ENCODE measurements around the gene TMEM150A. TPM values are rescaled to one million over a fixed set of nuclear protein-coding genes. Genes with fewer than 3 reads are reported as not detected.
"Not testable (repeated sequence)": the region's sequence is repeated elsewhere in the genome, so short reads cannot be mapped to it uniquely, and the experiment has no call there.

TMEM150A gene
- total RNA-seq, 6 experiments from 2014 or later = 20.0 to 26.7 (median 21.9) TPM

DNA sequence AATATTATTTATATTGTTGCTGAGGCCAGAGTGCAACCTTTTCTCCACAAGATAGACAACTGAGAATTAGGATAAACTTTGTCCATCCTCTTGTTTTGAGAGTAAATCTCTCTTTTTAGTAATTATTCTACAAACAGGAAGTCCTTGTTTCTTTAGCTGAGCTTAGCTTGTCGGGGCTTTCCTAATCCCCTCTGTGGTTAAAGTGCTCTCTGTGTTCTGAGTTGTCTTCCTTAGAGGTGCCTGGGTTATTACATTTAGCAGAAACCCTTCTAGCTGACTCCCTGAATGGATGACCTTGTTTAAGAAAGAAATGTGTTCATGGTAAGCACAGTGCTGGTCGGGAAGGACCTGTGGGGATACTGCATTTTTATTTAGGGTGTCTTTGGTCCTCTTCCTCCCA, 26.2 kb upstream of the TMEM150A start:
- DNase-seq = no peak
- intact Hi-C loops (cut with DNase I) = no loop called here
- WGBS (ENCODE audit: insufficient coverage, low coverage, low lambda C conversion rate, missing lambda C conversion rate) = 64% methylated on average over 1 of the region's 2 CpGs
- H3K36me3 ChIP-seq = peaks cover 0 to 98% (median 42%) of the 10 kb centered on the region in 4 donors
- no peaks in the 10 kb centered on the region for H3K27me3 ChIP-seq
- no peak overlapping the region for H3K27ac ChIP-seq
- TF ChIP-seq, protein P1, sequence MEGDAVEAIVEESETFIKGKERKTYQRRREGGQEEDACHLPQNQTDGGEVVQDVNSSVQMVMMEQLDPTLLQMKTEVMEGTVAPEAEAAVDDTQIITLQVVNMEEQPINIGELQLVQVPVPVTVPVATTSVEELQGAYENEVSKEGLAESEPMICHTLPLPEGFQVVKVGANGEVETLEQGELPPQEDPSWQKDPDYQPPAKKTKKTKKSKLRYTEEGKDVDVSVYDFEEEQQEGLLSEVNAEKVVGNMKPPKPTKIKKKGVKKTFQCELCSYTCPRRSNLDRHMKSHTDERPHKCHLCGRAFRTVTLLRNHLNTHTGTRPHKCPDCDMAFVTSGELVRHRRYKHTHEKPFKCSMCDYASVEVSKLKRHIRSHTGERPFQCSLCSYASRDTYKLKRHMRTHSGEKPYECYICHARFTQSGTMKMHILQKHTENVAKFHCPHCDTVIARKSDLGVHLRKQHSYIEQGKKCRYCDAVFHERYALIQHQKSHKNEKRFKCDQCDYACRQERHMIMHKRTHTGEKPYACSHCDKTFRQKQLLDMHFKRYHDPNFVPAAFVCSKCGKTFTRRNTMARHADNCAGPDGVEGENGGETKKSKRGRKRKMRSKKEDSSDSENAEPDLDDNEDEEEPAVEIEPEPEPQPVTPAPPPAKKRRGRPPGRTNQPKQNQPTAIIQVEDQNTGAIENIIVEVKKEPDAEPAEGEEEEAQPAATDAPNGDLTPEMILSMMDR (IDR thresholded peaks at IDR 0.05) = no peak
- TF ChIP-seq POLR2A (IDR thresholded peaks at IDR 0.05) = no peak
- H3K4me1 ChIP-seq = no peaks in the 10 kb centered on the region
- no peak overlapping the region for H3K4me3 ChIP-seq
- no peaks in the 10 kb centered on the region for H3K9me3 ChIP-seq
- ATAC-seq = no peak

DNA sequence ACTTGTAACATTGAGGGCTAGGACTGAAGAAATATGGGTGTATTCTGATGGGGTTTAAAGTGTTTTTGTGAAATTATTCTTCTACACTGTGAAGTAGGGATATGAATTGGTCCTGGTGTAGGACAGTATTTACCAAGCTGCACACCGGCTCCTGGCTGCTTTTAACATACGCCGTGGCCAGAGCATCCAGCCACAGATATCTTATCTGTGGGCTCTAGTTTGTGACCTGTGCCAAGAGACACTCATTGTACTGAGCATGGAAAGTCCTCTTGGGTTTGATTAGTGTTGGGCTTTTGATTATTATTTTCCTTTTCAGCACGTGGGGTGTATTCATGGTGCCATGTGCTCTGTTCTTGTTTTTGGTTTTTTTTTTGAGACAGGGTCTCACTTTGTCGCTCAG, 21.5 kb upstream of the TMEM150A start:
- Histone ChIP-seq H3K4me1 (no peaks in the 10 kb centered on the region), H3K27ac (no peak overlapping the region), H3K36me3 (peaks cover 0 to 98% (median 49%) of the 10 kb centered on the region in 4 donors), H3K27me3 (no peaks in the 10 kb centered on the region), H3K9me3 (no peaks in the 10 kb centered on the region), H3K4me3 (no peak overlapping the region)
- no peak for ATAC-seq
- no peak for DNase-seq
- TF ChIP-seq POLR2A (IDR thresholded peaks at IDR 0.05) = no peak
- TF ChIP-seq, protein P1 (IDR thresholded peaks at IDR 0.05) = no peak
- 84% methylated on average over 4 of the region's 5 CpGs for WGBS (ENCODE audit: insufficient coverage, low coverage, low lambda C conversion rate, missing lambda C conversion rate)
- intact Hi-C loops (cut with DNase I) = no loop called here

DNA sequence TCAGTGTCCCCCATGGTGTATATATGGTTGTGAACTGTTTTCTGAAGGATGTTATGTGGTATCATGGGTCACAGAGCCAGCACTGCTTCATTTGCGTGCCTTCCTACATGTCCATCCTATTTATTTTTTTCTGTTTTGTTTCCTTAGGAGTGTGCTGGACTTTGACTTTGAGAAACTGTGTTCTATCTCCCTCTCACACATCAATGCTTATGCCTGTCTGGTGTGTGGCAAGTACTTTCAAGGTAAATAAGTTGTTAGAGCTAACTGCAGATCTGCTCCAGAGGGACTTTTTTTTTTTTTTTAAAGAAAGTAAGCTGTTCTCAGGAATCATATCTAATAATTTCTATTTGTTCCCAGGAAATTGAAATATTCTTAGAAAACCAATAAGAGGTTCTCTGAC, 18.8 kb upstream of the TMEM150A start:
- no peak overlapping the region for H3K4me3 ChIP-seq
- no peak overlapping the region for H3K27ac ChIP-seq
- ATAC-seq = no peak
- H3K9me3 ChIP-seq = no peaks in the 10 kb centered on the region
- H3K36me3 ChIP-seq = peaks cover 0 to 73% (median 38%) of the 10 kb centered on the region in 4 donors
- DNase-seq = no peak
- intact Hi-C loops (cut with DNase I) = no loop called here
- WGBS (ENCODE audit: insufficient coverage, low coverage, low lambda C conversion rate, missing lambda C conversion rate) = 86% methylated on average over 1 of the region's 1 CpG
- TF ChIP-seq POLR2A (IDR thresholded peaks at IDR 0.05) = no peak
- TF ChIP-seq, protein P1 (IDR thresholded peaks at IDR 0.05) = no peak
- H3K27me3 ChIP-seq = no peaks in the 10 kb centered on the region
- peaks cover 0 to 12% (median 5%) of the 10 kb centered on the region in 4 donors for H3K4me1 ChIP-seq

DNA sequence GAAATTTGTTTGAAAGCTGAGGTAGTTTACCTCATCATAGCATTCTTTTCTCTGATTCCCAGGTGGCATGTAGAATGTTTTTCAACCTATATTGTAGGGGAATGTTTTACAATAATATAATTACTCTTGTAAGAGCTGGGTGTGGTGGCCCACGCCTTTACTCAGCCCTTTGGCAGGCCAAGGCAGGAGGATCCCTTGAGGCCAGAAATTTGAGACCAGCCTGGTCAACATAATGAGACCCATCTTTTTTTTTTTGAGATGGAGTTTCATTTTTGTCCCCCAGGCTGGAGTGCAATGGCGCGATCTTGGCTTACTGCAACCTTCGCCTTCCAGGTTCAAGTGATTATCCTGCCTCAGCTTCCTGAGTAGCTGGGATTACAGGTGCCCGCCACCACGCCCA, 17.1 kb upstream of the TMEM150A start:
- no peaks in the 10 kb centered on the region for H3K9me3 ChIP-seq
- no peak overlapping the region for H3K27ac ChIP-seq
- H3K27me3 ChIP-seq = no peaks in the 10 kb centered on the region
- no peak for TF ChIP-seq POLR2A (IDR thresholded peaks at IDR 0.05)
- TF ChIP-seq, protein P1 (IDR thresholded peaks at IDR 0.05) = no peak
- WGBS (ENCODE audit: insufficient coverage, low coverage, low lambda C conversion rate, missing lambda C conversion rate) = 95% methylated on average over 6 of the region's 6 CpGs
- no peak for DNase-seq
- no peak for ATAC-seq
- H3K4me1 ChIP-seq = peaks cover 0 to 17% (median 5%) of the 10 kb centered on the region in 4 donors
- H3K4me3 ChIP-seq = no peak overlapping the region
- peaks cover 0 to 56% (median 26%) of the 10 kb centered on the region in 4 donors for H3K36me3 ChIP-seq
- intact Hi-C loops (cut with DNase I) = no loop called here

DNA sequence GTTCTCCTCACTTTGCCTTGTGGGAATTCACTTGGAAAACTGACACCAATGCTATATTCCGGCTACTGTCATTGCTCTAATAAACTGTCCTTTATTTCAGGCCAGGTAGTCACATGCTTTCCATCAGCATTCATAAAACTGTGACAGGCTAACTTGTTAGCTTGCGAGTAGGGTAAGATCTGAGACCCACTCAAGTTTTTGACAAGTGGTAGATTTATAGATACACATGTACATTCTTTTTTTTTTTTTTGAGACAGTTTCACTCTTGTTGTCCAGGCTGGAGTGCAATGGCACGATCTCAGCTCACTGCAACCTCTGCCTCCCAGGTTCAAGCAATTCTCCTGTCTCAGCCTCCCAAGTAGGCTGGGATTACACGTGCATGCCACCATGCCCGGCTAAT, 15.2 kb upstream of the TMEM150A start:
- H3K9me3 ChIP-seq; H3K27ac ChIP-seq; H3K27me3 ChIP-seq; DNase-seq; H3K4me3 ChIP-seq; intact Hi-C loops (cut with DNase I); ATAC-seq: not testable (repeated sequence)
- Histone ChIP-seq H3K4me1 (peaks cover 0 to 17% (median 5%) of the 10 kb centered on the region in 4 donors), H3K36me3 (peaks cover 0 to 37% (median 14%) of the 10 kb centered on the region in 4 donors)
- 82% methylated on average over 4 of the region's 5 CpGs for WGBS (ENCODE audit: insufficient coverage, low coverage, low lambda C conversion rate, missing lambda C conversion rate)
